ENCODE results near the gene ADGRF1.

DNA sequence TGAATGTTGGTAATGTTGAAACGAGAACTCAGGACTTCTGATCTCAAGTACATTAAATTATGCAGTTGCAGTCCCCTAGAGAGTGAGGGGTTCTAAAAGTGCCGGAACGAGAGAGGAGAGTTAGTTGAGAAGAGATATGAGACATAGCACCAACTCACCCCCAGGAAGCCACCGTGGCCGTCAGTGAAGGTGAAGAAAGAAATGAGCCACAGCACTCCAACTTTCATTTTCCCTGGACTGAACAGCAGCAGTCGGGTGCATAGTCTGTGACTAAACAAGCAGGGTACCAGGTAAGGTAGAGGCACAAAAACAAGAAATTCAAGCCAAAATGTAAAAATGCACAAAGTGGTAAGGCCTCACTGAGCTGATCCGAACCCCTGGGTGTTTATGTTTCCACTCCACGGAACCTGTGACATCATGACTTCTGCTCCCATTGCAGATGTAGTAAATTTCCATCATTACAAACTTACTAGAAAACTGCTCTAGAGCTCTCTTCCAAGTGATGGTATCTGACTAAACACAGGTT is 13.2 kb downstream of the ADGRF1 start:
- no peak for TF ChIP-seq CTCF (conservative IDR thresholded peaks at IDR 0.05; ENCODE audit: low read length)
- no peak for TF ChIP-seq EZH2phosphoT487 (IDR thresholded peaks at IDR 0.05; ENCODE audit: borderline replicate concordance)

All from Loucy (cell line).